Endometrial microvascular endothelial cells (primary cell): ENCODE data around the gene RNF217. TPM values are rescaled to one million over a fixed set of nuclear protein-coding genes. Genes with fewer than 3 reads are reported as not detected.
"Not testable (repeated sequence)": the region's sequence is repeated elsewhere in the genome, so short reads cannot be mapped to it uniquely, and the experiment has no call there.

Source experiments
- in situ Hi-C: cut with HindIII; loops from 2 replicates; pipeline ENCODE4 v1.10.0; 2017; ENCODE audit warnings: low sequenced_read_pairs, low pct_unique_long_range_greater_than_20kb; ENCODE audit errors: inconsistent ontology term
- total RNA-seq: library from RNA; depleted of rRNA; stranded (reverse); fragments of >200 nt; gene quantifications from one replicate; pipeline ENCODE4 v1.2.3, GENCODE V29; 2015; ENCODE audit errors: inconsistent ontology term

The RNF217 gene
- total RNA-seq, 1 donor from 2014 or later, result 7.2 TPM

DNA sequence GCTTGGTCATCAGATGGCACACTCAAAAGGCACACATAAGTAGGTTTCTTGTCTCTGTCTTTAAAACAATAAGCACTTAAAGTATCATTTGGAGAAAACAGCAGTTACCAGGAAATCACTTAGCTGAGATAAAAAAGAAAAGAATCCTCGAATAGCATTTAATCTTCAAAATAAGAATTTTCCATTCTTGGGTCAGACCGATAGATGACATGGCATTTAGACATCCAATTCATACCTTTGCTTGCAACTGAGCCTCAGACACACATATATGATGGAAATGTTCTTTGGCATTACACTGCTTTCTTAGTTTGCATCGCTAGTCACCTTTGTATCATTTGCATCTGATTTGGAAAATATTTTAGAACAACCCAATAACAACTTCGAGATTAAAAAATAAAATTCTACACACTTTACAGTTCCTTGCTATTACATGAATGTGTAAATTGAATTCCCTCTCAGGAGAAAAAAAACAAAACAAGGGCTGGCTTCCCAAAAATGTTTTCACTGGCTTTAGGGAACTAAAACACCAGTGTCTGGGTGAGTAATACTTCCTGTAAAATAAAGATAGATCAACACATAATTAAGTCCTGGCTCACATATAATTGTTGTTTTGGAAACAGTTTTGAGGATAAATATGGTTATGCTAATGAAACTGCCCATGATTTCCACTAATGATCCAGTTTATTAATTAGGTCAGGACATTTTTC, 1.3 kb upstream of the RNF217 start:
- in situ Hi-C loops, result no loop called here

DNA sequence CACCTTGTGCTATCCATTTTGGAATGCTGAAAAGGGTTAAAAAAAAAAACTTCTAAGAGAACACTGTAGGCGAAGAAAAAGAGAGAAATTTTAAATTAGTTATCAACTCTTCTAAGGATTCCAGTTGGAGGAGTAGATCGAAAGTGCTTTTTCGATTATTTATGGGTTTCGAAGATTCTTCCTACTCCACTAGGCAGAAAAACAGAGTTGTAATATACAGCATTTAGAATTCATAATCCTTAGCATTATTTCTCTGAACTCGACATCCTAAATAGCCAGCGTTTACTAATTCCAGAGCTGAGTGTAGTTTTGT, 817 bp upstream of the RNF217 start:
- in situ Hi-C loops, result no loop called here

DNA sequence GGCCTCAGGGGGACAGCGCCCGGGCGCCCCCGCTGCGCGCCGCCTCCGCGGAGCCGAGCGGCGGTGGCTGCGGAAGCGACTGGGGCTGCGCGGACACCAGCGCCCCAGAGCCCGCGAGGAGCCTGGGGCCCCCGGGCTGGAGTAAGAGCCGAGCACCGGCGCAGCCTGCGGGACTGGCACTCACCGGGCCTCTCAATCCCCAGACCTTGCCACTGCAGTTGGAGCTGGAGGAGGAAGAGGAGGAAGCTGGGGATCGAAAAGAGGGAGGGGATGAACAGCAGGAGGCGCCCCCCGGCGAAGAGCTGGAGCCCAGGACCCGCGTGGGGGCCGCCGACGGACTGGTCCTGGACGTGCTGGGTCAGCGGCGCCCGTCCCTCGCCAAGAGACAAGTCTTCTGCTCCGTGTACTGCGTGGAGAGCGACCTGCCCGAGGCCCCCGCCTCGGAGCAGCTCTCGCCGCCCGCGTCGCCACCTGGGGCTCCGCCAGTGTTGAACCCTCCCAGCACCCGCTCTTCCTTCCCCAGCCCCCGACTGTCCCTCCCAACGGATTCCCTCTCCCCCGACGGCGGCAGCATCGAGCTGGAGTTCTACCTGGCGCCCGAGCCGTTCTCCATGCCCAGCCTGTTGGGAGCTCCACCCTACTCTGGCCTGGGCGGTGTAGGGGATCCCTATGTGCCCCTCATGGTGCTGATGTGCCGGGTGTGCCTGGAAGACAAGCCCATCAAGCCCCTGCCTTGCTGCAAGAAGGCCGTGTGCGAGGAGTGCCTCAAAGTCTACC, 590 bp downstream of the RNF217 start:
- in situ Hi-C loops, result no loop called here

DNA sequence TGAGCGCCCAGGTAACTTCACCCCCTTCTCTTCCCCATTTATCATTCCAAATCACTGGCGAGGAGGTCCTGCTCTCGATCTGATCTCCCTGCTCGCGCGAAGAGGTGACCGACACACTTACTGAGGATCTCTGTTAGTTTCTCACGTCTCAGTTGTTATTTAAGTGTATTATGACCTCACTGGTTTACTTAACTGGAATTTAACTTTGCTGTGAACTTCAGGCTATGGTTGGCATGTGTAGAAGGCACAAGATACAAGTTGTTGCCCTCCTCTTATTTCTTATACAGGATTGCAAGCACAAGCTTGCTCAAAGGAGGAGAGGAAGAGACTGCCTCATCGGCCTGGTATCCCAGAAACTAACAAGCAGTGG, 1.2 kb downstream of the RNF217 start:
- in situ Hi-C loops, result no loop called here

DNA sequence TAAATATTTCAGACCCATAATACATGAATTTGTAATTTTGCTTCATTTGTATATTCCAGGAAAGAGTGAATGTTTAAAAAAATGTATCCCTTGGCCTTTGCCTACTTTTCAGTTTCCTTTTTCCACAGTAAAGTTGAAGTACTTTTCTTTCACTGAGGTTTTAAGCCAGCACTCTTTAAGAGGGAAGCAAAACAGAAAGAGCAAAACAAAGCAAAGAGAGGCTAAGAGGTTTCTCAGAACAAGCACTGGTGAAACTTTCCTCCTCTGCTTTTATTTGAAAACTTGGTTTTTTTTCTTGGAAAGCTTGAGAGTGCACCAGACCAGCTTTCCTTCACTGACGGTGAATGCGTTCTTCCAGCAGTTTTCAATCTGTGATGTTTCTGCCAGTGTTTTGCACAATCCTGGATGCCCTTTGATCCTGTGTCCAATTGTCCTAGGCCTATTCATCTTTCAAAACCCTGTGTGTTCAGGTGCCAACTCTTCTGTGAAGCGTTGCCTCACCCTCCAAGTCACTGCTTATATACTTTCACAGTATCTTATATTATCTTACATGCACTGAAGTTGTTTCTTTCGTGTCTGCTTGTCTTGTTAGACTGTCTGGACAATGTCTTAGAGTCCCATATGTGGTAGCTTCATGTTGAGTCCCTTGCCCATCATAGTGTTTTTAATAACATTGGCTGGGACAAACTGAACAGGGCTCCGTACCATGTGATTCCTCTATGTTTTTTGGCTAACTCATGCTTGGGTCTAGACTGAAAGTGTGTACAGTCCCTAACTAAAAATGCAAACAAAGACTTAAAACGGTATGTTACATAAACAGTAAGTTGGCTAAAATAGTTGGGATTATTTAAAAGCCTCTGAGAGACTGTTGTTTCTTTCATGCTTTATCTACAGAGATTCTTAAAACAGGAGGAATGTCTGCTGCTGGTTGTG, 1.9 kb downstream of the RNF217 start:
- in situ Hi-C loops, result no loop called here

DNA sequence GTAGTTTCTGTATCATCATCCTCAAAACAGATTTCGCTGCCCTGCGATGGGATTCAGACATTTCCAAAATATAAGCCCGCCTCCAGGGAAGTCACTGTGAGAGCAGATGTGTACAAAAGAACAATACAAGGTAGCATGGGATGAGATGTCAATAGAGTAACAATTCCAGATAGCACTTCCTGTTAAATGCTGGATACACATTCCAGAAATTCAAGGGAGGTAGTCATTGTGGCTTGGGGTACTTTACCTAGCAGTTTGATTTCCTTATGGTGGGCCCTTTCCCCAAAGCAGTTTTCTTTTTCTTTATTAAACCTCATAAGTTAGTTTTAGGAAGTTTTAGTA, 2.5 kb downstream of the RNF217 start:
- in situ Hi-C loops, result no loop called here

DNA sequence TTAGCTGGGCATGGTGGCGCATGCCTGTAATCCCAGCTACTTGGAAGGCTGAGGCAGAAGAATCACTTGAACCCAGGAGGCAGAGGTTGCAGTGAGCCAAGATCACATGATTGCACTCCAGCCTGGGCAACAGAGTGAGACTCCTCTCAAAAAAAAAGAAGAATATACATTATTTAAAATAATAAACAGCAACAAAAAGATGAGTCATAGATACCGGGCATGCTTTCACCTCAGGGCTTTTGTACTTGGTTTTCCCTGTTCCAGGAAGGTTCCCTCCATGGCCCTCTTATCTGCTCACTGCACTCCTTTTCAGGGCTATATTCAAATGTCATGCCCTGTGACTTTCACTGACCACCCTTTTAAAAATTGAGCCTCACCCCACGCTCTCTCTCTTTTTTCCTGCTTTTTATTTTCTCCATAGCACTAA, 3.2 kb downstream of the RNF217 start:
- in situ Hi-C loops, result not testable (repeated sequence)

DNA sequence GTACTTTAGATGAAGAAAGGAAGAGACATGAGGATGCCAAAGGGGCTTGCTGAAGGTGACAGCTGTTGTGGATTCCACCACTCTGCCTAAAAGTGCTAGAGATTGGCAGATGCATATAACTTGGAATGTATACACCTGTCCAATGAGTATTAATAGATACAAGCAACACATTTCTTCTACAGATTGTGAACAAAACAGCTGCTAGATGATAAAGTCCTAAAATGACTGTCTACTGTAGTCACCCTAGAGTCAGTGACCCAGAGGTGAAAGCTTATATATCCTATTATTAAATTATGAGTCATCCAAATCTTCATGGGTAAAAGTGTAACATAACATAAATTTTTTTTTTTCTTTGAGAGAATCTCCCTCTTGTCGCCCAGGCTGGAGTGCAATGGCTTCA, 5.2 kb downstream of the RNF217 start:
- in situ Hi-C loops, result no loop called here

DNA sequence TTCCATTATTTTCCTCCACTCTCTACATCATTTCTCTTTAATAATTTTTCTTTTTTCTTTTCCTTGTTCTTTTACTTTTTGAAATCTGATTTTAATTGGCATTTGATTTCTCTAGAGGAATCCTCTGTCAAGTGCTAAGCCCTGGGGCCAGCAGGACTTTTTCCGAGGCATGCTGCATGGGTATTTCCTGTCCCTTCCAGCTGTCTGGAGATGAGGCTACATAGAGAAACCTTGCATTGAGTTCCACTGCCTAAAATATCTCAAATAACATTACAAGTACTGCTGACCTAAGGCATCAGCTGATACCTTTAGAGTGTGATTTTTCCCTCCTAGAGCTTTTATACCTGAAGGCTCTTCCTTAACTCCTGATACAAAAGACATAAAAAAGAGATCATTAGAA, 6.2 kb downstream of the RNF217 start:
- in situ Hi-C loops, result no loop called here

DNA sequence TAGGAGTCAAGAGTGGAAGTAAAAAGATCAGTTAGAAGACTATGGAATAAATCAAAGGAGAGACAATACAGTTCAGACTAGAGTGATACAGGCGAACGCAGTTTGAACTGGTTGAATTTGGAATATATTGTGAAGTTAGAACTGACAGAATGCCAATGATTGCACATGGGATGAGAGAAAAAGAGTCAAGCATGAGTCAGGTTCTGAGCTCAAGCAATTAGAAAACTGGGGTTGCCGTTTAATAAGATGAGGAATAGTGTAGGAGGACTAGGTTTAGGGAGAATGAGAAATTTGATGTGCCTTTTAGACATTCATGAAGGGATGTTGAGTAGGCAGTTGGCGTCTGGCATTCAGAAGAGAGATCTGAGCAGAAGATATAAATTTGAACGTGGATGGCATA, 8.0 kb downstream of the RNF217 start:
- in situ Hi-C loops, result no loop called here

DNA sequence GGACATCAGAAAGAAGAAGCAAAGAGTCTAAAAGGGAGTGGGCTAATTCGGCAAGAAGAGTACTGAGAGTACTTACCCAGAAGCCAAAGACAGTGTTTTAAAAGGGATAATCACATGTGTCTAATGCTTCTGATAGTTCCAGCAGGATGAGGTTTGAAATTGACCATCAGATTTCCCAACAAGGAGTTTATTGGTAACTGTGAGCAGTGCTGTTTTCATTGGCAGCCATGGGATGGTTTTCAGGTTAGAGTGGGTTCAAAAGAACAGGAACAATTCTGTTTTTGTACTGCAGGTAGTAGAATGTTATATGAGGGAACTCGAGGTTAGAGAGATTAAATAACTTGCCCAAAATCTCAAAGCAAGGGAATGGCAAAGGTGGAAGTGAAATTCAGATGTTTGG, 8.5 kb downstream of the RNF217 start:
- in situ Hi-C loops, result no loop called here

DNA sequence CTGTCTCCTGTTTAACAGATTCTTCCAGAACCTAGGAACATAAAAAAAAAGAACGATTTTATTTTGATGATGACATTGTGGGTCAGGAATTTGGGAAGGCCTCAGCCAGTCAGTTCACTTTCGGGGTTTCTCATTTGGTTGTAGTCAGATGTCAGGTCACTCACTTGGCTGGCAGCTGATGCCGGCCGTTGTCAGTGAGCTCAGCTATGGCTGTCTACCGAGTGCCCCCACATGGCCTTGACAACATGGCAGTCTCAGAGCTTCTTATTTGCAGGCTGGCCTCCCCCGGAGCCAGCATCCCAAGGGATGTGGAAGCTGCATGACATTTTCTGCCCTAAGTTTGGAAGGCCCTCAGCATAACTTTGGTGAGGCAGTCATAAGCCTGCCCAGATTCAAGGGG, 11.5 kb downstream of the RNF217 start:
- in situ Hi-C loops, result no loop called here

DNA sequence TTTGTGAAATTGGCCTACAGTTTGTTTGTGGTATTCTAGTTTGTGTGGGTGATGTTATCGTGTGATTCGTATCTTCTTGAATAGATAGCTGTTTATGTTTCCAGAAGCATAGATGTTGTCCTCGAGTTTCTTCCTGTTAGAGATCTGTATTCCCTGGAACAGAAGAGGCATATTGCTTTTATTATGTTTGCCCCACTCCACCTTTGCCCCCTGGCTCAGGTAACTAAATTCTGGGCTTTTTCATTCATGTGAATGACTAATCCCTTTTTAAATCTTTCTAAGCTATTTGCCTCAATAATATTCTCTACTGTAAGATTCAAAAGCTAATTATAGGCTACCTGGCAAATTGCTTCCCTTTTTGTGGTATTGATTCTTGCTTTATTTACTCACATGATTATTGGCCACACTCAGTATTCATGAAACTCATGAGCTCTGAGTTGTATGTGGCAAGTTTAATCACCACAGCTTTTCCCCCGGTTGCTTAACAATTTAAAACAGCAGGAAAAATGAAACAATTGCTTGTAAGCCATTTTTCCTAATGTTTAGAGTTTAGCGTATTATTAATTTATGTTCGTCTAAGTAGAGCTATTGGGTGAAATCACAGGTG, 12.6 kb downstream of the RNF217 start:
- in situ Hi-C loops, result no loop called here

DNA sequence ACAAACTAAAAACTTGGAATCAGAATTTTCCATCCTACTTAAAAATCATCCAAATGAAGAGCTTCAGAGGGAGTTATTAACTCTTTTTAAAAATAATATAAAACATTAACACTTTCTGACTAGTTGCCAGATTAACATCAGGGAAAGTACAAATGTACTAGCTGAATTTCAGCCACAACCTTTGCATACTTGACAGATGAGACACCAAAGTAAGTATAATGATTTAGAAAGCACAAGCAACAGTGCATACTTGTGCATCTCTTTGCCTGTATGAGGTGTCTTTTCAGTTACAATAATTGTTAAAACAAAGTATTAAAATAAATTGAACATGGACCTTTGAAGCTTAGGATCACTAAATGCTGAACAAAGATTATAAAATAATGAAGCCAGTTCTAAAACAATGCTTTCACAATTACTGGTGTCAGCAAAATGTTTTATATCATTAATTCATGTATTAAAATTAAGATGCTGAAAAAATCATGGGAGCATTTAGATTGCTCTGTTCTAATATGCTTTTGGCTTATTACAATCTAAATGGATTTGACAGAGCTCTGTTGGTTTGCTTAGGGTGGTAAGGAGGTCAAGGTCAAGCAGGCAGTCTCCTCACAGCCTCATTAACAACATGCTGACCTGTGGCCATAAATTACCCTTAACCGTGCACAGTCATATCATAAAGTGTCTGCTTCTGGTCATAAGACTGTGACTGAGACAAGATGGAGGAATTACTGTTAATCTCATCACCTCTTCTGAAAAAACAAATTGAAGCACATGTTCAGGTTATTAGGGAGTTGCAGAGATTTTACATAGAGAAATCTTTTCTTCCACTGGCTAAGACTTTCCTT, 15.1 kb downstream of the RNF217 start:
- in situ Hi-C loops, result no loop called here

DNA sequence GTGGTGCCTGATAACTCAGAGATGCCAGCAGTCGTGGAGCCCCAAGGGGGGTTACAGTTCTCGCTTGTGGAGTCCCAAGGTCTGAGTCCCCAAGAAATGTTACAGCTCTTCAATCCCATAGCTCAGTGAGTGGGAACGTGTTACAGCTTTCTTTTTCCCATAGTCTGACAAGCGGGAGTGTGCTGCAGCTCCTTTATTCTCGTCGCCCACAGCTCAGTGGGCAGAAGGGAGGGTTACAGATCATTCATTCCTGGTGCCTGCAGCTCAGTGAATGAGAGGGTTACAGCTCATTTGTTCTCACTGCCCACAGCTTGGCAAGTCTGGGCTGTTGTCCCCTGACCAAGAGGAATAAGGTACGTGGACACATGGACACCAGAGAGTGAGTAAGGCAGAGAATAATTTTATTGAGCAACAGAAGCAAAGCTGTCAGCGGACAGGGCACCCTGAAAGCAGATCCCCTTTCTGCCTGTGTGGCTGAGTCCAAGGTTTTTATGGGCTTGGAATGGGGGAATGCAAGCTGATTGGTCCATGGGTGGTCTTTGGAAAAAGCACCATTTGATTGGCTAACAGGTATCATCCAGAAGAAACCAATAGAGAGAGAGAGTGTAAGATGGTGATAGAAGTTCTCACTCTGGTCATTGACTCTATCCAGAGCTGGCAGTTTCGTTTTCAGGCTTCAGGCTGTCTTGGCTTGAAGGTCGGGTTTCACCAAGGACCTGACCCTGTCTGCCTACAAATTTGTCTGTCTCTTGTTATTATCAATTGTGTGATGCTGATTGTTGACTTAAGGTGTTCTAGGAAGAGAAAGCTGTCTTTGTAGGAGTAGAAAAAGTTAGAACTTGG, 16.4 kb downstream of the RNF217 start:
- in situ Hi-C loops, result no loop called here

DNA sequence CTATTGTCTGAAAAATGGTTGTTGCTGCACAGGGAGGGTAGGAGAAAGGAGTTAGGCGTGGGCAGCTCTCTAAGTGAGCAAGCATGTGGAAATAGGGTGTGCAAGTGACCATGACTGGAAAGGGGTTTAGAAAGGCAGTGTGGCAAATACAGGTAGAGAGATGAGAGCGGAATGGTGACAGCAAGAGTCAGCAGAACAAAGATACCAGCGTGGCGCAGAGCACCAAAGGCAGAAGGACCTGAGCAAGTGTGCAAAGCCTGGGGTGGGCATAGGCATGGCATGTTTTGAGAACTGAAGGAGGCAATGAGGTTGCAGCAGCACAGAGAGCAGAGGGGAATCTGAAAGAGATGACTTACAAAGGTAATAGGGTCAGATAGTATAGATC, 17.0 kb downstream of the RNF217 start:
- in situ Hi-C loops, result no loop called here

DNA sequence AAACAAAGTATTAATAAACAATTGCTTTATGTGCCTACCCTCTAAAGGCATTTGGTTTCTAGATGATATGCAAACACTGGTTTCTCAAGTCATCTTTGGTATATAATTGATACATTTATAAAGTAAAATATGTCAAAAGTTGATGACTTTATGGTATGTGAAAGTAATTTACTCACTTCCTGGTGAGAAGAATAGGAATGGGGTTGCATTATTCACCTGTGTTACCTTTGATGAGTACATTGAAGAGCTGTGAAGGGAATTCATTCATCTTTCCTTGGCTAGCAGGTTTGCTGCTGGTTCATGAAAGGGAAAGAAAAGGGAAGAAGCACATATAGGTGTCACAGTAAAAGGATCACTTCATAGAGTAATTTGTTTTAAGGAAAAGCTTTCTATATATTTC, 20.4 kb downstream of the RNF217 start:
- in situ Hi-C loops, result no loop called here
